Hepatocyte (in vitro differentiated cells): ENCODE measurements around the gene LCP1. TPM values are rescaled to one million over a fixed set of nuclear protein-coding genes. Genes with fewer than 3 reads are reported as not detected.

Experiments
- DNase-seq: peaks from one replicate; pipeline ENCODE4 v3.0.0-alpha.2; 2016; ENCODE audit warnings: low spot score
- H2AFZ ChIP-seq: fragments of 200-600 bp; sonication (generic); 2 replicates; pipeline ENCODE4 v1.6.0; 2016; ENCODE audit warnings: antibody characterized with exemption, mild to moderate bottlenecking
- H3K27ac ChIP-seq: fragments of 200-600 bp; sonication (generic); 2 replicates; pipeline ENCODE4 v1.5.1; 2016; ENCODE audit warnings: mild to moderate bottlenecking
- H3K27me3 ChIP-seq: fragments of 200-600 bp; sonication (generic); 2 replicates; pipeline ENCODE4 v1.6.1; 2016
- H3K36me3 ChIP-seq: fragments of 200-600 bp; sonication (generic); replicated peaks from 2 replicates; pipeline ENCODE4 v1.5.1; 2016; ENCODE audit warnings: low read depth; ENCODE audit not compliant: insufficient read depth
- H3K4me1 ChIP-seq: fragments of 200-600 bp; sonication (generic); 2 replicates; pipeline ENCODE4 v1.5.1; 2016; ENCODE audit warnings: mild to moderate bottlenecking, moderate library complexity; ENCODE audit not compliant: insufficient read depth
- H3K4me2 ChIP-seq: fragments of 200-600 bp; sonication (generic); 2 replicates; pipeline ENCODE4 v1.6.0; 2016
- H3K4me3 ChIP-seq: fragments of 200-600 bp; sonication (generic); 2 replicates; pipeline ENCODE4 v1.5.1; 2016; ENCODE audit warnings: mild to moderate bottlenecking
- H3K79me2 ChIP-seq: fragments of 200-600 bp; sonication (generic); 2 replicates; pipeline ENCODE4 v1.6.0; 2017; ENCODE audit warnings: mild to moderate bottlenecking
- H3K9me2 ChIP-seq: fragments of 200-600 bp; sonication (generic); replicated peaks from 2 replicates; pipeline ENCODE4 v1.6.0; 2017; ENCODE audit warnings: mild to moderate bottlenecking; ENCODE audit not compliant: insufficient read depth
- H3K9me3 ChIP-seq: fragments of 200-600 bp; sonication (generic); 2 replicates; pipeline ENCODE4 v1.5.1; 2016; ENCODE audit warnings: low read depth, mild to moderate bottlenecking
- H4K20me1 ChIP-seq: fragments of 200-600 bp; sonication (generic); 2 replicates; pipeline ENCODE4 v1.6.0; 2016; ENCODE audit warnings: mild to moderate bottlenecking; ENCODE audit not compliant: insufficient read depth, poor library complexity, severe bottlenecking
- CTCF ChIP-seq: fragments of 200-600 bp; sonication (generic); IDR thresholded peaks from 2 replicates; pipeline ENCODE4 v1.5.1; 2016; ENCODE audit warnings: antibody characterized with exemption, mild to moderate bottlenecking; ENCODE audit not compliant: poor library complexity
- EZH2 ChIP-seq: fragments of 200-600 bp; sonication (generic); IDR thresholded peaks from 2 replicates; pipeline ENCODE4 v1.6.1; 2016; ENCODE audit warnings: antibody characterized with exemption, mild to moderate bottlenecking, borderline replicate concordance
- EZH2phosphoT487 ChIP-seq: fragments of 200-600 bp; sonication (generic); IDR thresholded peaks from one replicate; pipeline ENCODE4 v1.6.1; 2018; ENCODE audit warnings: antibody characterized with exemption, mild to moderate bottlenecking, low read depth, moderate library complexity; ENCODE audit not compliant: unreplicated experiment, severe bottlenecking
- WGBS: methylation state at CpG from one replicate; pipeline ENCODE4 v1.1.6; 2016; ENCODE audit warnings: low lambda C conversion rate; ENCODE audit errors: missing lambda C conversion rate; 5-methylcytosine and 5-hydroxymethylcytosine counted together
- polyA plus RNA-seq: library from polyadenylated mRNA; unstranded; fragments of >200 nt; fragmentation: Nextera tagmentation; extraction: Ambion mirVana; gene quantifications from 2 replicates; pipeline ENCODE4 v1.2.1, GENCODE V29; 2016
- total RNA-seq: library from RNA; depleted of rRNA; stranded (reverse); fragments of >200 nt; gene quantifications from 2 replicates; pipeline ENCODE4 v1.2.3, GENCODE V29; 2014

Gene LCP1
- total and polyA plus RNA-seq, 2 experiments from 2014 or later, result 18.9 to 30.6 TPM

DNA sequence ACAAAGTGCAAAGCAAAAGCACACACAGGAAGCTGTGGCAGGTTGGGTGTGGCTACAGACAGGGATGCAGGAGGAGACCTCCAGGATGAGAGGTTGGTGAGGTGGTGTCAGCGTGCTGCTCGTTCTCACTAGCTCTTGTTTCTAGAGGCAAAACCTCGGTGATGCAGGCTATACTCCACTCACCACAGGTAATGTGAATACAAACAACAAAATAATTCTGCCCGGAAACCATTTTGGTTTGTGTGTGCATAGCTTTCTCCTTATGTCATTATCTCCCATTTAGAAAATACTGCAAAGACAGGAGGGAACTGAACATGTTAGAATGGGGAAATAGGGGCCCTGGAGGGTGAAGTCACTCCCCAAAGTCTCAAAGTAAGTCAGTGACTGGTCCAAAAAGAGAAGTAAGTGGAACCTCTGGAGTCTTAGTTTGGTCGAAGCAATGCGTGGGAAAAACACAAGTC is 9.4 kb downstream of the LCP1 start:
- Histone ChIP-seq H4K20me1 (no peaks in the 10 kb centered on the region), H2AFZ (no peak overlapping the region), H3K27me3 (no peaks in the 10 kb centered on the region), H3K36me3 (no peaks in the 10 kb centered on the region), H3K79me2 (no peaks in the 10 kb centered on the region), H3K4me1 (peaks cover 4% of the 10 kb centered on the region), H3K27ac (no peak overlapping the region), H3K9me2 (no peaks in the 10 kb centered on the region), H3K9me3 (no peaks in the 10 kb centered on the region), H3K4me2 (no peak overlapping the region), H3K4me3 (no peak overlapping the region)
- no peak for DNase-seq
- WGBS, result 85% methylated on average over 6 of the region's 6 CpGs
- no peak for TF ChIP-seq CTCF
- TF ChIP-seq EZH2, result no peak
- no peak for TF ChIP-seq EZH2phosphoT487

DNA sequence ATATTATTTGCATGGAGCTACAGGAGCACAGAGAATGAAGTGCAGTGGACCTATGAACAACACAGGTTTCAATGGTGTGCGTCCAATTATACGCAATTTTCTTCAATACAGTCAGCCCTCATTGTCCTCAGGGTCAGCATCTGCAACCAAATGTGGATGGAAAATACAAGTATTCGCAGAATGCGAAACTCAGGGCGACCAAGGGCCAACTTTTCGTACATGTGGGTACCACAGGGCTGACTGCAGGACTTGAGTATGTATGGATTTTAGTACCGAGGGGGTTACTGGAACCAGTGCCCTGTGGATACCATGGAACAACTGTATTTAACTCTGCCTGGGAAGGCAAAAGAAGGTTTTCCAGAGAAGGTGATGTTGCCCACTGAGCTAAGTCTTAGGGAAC is 10.2 kb downstream of the LCP1 start:
- Histone ChIP-seq H3K79me2 (no peaks in the 10 kb centered on the region), H3K27ac (no peak overlapping the region), H3K4me2 (no peak overlapping the region), H2AFZ (no peak overlapping the region), H3K4me3 (no peak overlapping the region), H3K27me3 (no peaks in the 10 kb centered on the region), H3K4me1 (peaks cover 4% of the 10 kb centered on the region), H3K9me2 (no peaks in the 10 kb centered on the region), H3K9me3 (no peaks in the 10 kb centered on the region), H3K36me3 (no peaks in the 10 kb centered on the region), H4K20me1 (no peaks in the 10 kb centered on the region)
- WGBS, result 97% methylated on average over 7 of the region's 7 CpGs
- no peak for TF ChIP-seq CTCF
- no peak for TF ChIP-seq EZH2
- no peak for TF ChIP-seq EZH2phosphoT487
- DNase-seq, result no peak

DNA sequence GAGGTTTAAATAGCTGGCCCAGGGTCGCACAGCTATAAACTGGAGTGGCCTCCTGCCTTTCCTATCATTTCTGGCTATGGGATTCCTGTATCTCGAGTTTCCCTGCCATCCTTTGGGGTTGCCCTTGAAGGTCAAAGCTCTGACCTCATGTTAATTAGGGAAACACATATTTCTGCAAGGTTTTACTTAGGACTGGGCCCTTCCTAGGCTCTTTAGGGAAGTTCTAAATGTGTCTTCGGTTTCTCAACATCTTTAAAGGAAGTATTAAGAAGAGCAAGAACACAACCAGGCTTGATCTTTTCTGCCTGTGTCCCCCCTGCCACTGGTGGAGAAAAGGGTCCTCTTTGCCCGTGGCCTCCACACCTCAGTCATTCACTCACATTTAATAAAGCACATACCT is 10.8 kb downstream of the LCP1 start:
- Histone ChIP-seq H3K36me3 (no peaks in the 10 kb centered on the region), H4K20me1 (no peaks in the 10 kb centered on the region), H3K9me2 (no peaks in the 10 kb centered on the region), H3K4me2 (no peak overlapping the region), H3K9me3 (no peaks in the 10 kb centered on the region), H2AFZ (no peak overlapping the region), H3K27ac (no peak overlapping the region), H3K27me3 (no peaks in the 10 kb centered on the region), H3K4me1 (peaks cover 4% of the 10 kb centered on the region), H3K4me3 (no peak overlapping the region), H3K79me2 (no peaks in the 10 kb centered on the region)
- DNase-seq, result no peak
- no peak for TF ChIP-seq EZH2
- TF ChIP-seq EZH2phosphoT487, result no peak
- TF ChIP-seq CTCF, result no peak
- 82% methylated on average over 4 of the region's 4 CpGs for WGBS

- H3K27ac ChIP-seq, result no peak overlapping the region
- no peak overlapping the region for H3K4me3 ChIP-seq
- 51% methylated on average over 3 of the region's 3 CpGs for WGBS
- H3K36me3 ChIP-seq, result no peaks in the 10 kb centered on the region
- no peak for DNase-seq
- H3K9me2 ChIP-seq, result no peaks in the 10 kb centered on the region
- H3K4me2 ChIP-seq, result no peak overlapping the region
- H4K20me1 ChIP-seq, result no peaks in the 10 kb centered on the region
- no peak overlapping the region for H2AFZ ChIP-seq
- peaks cover 4% of the 10 kb centered on the region for H3K4me1 ChIP-seq
- TF ChIP-seq EZH2 (no peak), EZH2phosphoT487 (no peak), CTCF (no peak)
- no peaks in the 10 kb centered on the region for H3K27me3 ChIP-seq
- no peaks in the 10 kb centered on the region for H3K79me2 ChIP-seq
- no peaks in the 10 kb centered on the region for H3K9me3 ChIP-seq
These were observed 11.3 kb downstream of the LCP1 start for GRCh38 chr13:46170687-46171086.
